ENCODE data around the gene NDUFS3. TPM values are rescaled to one million over a fixed set of nuclear protein-coding genes. Genes with fewer than 3 reads are reported as not detected.

The NDUFS3 gene
- total and polyA plus RNA-seq, 2 of the 13 experiments (the other 11 are each of a cell fraction or from before 2014, with no cell fraction given): 151 to 184 TPM

DNA sequence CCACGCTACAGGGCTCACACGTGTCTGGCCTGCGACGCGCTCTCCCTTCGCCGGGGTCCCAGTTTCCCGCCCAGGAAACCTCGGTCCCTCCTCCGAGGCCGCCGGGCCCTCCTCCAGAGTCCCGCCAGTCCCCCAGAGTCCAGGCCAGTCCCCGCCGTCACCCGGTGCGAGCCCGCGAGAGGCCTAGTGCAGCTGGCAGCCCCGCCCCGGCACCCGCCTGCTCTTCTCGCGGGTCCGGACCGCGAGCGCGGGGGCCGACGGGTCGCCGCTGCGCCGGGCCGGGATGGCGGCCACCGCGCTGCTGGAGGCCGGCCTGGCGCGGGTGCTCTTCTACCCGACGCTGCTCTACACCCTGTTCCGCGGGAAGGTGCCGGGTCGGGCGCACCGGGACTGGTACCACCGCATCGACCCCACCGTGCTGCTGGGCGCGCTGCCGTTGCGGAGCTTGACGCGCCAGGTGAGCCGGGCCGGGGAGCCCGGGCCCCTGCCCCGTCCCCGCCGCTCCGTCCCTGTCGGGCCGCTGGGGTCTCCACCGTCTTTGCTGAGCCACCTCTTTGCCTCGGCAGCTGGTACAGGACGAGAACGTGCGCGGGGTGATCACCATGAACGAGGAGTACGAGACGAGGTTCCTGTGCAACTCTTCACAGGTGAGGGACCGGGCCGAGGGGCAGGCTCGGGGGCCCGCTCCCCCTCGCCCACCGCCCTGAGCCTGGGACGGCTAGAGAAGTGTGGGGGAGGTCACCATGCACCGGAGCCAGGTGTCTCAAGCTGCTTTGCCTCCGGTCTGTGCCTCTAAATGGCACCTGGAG is 13.3 kb upstream of the NDUFS3 start, which contains the start of gene PTPMT1 (continued):
- no peak for TF ChIP-seq PHF5A (CRISPR knock-in tag; IDR thresholded peaks at IDR 0.05; ENCODE audit: low read depth, unreplicated experiment)
- TF ChIP-seq ZNF253 (CRISPR knock-in tag; IDR thresholded peaks at IDR 0.05; ENCODE audit: borderline replicate concordance): peak; percentile 58; the same call in 1 of the 2 replicates
- TF ChIP-seq HHEX (CRISPR knock-in tag; IDR thresholded peaks at IDR 0.05): no peak
- TF ChIP-seq, protein P1, sequence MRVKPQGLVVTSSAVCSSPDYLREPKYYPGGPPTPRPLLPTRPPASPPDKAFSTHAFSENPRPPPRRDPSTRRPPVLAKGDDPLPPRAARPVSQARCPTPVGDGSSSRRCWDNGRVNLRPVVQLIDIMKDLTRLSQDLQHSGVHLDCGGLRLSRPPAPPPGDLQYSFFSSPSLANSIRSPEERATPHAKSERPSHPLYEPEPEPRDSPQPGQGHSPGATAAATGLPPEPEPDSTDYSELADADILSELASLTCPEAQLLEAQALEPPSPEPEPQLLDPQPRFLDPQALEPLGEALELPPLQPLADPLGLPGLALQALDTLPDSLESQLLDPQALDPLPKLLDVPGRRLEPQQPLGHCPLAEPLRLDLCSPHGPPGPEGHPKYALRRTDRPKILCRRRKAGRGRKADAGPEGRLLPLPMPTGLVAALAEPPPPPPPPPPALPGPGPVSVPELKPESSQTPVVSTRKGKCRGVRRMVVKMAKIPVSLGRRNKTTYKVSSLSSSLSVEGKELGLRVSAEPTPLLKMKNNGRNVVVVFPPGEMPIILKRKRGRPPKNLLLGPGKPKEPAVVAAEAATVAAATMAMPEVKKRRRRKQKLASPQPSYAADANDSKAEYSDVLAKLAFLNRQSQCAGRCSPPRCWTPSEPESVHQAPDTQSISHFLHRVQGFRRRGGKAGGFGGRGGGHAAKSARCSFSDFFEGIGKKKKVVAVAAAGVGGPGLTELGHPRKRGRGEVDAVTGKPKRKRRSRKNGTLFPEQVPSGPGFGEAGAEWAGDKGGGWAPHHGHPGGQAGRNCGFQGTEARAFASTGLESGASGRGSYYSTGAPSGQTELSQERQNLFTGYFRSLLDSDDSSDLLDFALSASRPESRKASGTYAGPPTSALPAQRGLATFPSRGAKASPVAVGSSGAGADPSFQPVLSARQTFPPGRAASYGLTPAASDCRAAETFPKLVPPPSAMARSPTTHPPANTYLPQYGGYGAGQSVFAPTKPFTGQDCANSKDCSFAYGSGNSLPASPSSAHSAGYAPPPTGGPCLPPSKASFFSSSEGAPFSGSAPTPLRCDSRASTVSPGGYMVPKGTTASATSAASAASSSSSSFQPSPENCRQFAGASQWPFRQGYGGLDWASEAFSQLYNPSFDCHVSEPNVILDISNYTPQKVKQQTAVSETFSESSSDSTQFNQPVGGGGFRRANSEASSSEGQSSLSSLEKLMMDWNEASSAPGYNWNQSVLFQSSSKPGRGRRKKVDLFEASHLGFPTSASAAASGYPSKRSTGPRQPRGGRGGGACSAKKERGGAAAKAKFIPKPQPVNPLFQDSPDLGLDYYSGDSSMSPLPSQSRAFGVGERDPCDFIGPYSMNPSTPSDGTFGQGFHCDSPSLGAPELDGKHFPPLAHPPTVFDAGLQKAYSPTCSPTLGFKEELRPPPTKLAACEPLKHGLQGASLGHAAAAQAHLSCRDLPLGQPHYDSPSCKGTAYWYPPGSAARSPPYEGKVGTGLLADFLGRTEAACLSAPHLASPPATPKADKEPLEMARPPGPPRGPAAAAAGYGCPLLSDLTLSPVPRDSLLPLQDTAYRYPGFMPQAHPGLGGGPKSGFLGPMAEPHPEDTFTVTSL (CRISPR knock-in tag; IDR thresholded peaks at IDR 0.05; ENCODE audit: borderline replicate concordance): no peak
- no peak for TF ChIP-seq ZNF713 (CRISPR knock-in tag; IDR thresholded peaks at IDR 0.05)
- TF ChIP-seq ZBTB7B (CRISPR knock-in tag; IDR thresholded peaks at IDR 0.05): no peak; the same call in 1 of the 2 replicates
- TF ChIP-seq SMC3 (IDR thresholded peaks at IDR 0.05; ENCODE audit: low read length): no peak
- no peak for TF ChIP-seq REST (IDR thresholded peaks at IDR 0.05; ENCODE audit: borderline replicate concordance in 1 of 2, low read depth in 1 of 2, low read length in 2 of 2)
- TF ChIP-seq, protein P2, sequence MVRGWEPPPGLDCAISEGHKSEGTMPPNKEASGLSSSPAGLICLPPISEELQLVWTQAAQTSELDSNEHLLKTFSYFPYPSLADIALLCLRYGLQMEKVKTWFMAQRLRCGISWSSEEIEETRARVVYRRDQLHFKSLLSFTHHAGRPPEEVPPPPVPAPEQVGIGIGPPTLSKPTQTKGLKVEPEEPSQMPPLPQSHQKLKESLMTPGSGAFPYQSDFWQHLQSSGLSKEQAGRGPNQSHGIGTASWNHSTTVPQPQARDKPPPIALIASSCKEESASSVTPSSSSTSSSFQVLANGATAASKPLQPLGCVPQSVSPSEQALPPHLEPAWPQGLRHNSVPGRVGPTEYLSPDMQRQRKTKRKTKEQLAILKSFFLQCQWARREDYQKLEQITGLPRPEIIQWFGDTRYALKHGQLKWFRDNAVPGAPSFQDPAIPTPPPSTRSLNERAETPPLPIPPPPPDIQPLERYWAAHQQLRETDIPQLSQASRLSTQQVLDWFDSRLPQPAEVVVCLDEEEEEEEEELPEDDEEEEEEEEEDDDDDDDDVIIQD (CRISPR knock-in tag; IDR thresholded peaks at IDR 0.05; ENCODE audit: low read depth): no peak
- TF ChIP-seq SP5 (CRISPR knock-in tag; IDR thresholded peaks at IDR 0.05; ENCODE audit: borderline replicate concordance, low read depth): 0 out of 2 replicates have a peak, but pooled peaks have one; percentile 21
- TF ChIP-seq KMT2A (CRISPR knock-in tag; IDR thresholded peaks at IDR 0.05): no peak; the same call in 1 of the 2 replicates
- TF ChIP-seq STAG1 (CRISPR knock-in tag; IDR thresholded peaks at IDR 0.05): 0 out of 2 replicates have a peak, but pooled peaks have one; percentile 6
- no peak for TF ChIP-seq SSRP1 (CRISPR knock-in tag; IDR thresholded peaks at IDR 0.05)
- no peak for TF ChIP-seq HNRNPK (IDR thresholded peaks at IDR 0.05; ENCODE audit: low read depth, low read length, poor library complexity, severe bottlenecking)
- no peak for TF ChIP-seq NFE2L1 (CRISPR knock-in tag; IDR thresholded peaks at IDR 0.05; ENCODE audit: borderline replicate concordance)
- no peak for TF ChIP-seq ZNF672 (CRISPR knock-in tag; IDR thresholded peaks at IDR 0.05)
- TF ChIP-seq ZSCAN9 (CRISPR knock-in tag; IDR thresholded peaks at IDR 0.05; ENCODE audit: borderline replicate concordance): no peak
- TF ChIP-seq PLRG1 (conservative IDR thresholded peaks at IDR 0.05): no peak
- no peak for TF ChIP-seq DNMT1 (CRISPR knock-in tag; IDR thresholded peaks at IDR 0.05)

Data from HepG2 (cell line).